A549 (cell line): ENCODE measurements around the gene PLCD1. TPM values are rescaled to one million over a fixed set of nuclear protein-coding genes. Genes with fewer than 3 reads are reported as not detected.
A peak's percentile ranks its signal among the peaks of the same experiment; 100 is the strongest.
"Not testable (repeated sequence)": the region's sequence is repeated elsewhere in the genome, so short reads cannot be mapped to it uniquely, and the experiment has no call there.

ENCODE experiments used
- ATAC-seq, 2 experiments: fragments of 200-7000 bp in 1 of 2; fragments of >200 bp in 1 of 2; cut with Nextera tagmentation in 1 of 2; cut with Tn5 transposase in 1 of 2; 3 replicates each; pipeline versions ENCODE4 v1.8.0 to v1.9.1; 2018 to 2020; ENCODE audit warnings: mild to moderate bottlenecking in 1 of 2, moderate library complexity in 1 of 2
- CTCF ChIA-PET: fragments of 300-600 bp; sonication (Branson Sonifier 250); formaldehyde crosslinking; extraction: SDS; loops from one replicate; lab custom pipeline; 2021; ENCODE audit warnings: antibody characterized with exemption, inconsistent platforms; lab: Yijun Ruan, JAX
- POLR2A ChIA-PET: fragments of 350-600 bp; formaldehyde crosslinking; extraction: SDS; loops from one replicate; lab custom pipeline; 2021; ENCODE audit warnings: antibody characterized with exemption, inconsistent platforms; lab: Yijun Ruan, JAX
- DNase-seq, 2 experiments: peaks; one replicate each; pipeline versions ENCODE4 v3.0.0 to v3.0.0-alpha.2; 2011 to 2016; ENCODE audit warnings: low read depth in 1 of 2, low spot score in 1 of 2
- FAIRE-seq: peaks from 2 replicates; lab custom pipeline; 2011; peaks lifted over from hg19 to GRCh38; lab: Jason Lieb, UNC
- H3K27ac ChIP-seq, 2 experiments: fragments of >200 bp; sonication (Bioruptor Twin); formaldehyde crosslinking; 3 replicates each; pipeline ENCODE4 v1.5.1; 2016 to 2017
- H3K4me1 ChIP-seq: fragments of >200 bp; sonication (Bioruptor Twin); formaldehyde crosslinking; 3 replicates; pipeline ENCODE4 v1.6.1; 2016
- H3K4me2 ChIP-seq: fragments of >200 bp; sonication (Bioruptor Twin); formaldehyde crosslinking; 3 replicates; pipeline ENCODE4 v1.6.1; 2016
- H3K4me3 ChIP-seq: fragments of >200 bp; sonication (Bioruptor Twin); formaldehyde crosslinking; 3 replicates; pipeline ENCODE4 v1.5.1; 2016
- H3K9me3 ChIP-seq: fragments of >200 bp; sonication (Bioruptor Twin); formaldehyde crosslinking; 3 replicates; pipeline ENCODE4 v1.6.1; 2016
- CBX8 ChIP-seq: fragments of 200-600 bp; sonication (generic); IDR thresholded peaks from 2 replicates; pipeline ENCODE4 v1.6.1; 2016
- CHD4 ChIP-seq: fragments of 200-600 bp; sonication (generic); IDR thresholded peaks from 2 replicates; pipeline ENCODE4 v1.6.1; 2016; ENCODE audit warnings: antibody characterized with exemption, mild to moderate bottlenecking, borderline replicate concordance
- E2F6 ChIP-seq: IDR thresholded peaks from 2 replicates; pipeline ENCODE4 v1.6.1; 2012; ENCODE audit warnings: low read depth, borderline replicate concordance
- EHMT2 ChIP-seq: fragments of 200-600 bp; sonication (generic); IDR thresholded peaks from 2 replicates; pipeline ENCODE4 v1.6.1; 2016; ENCODE audit warnings: antibody characterized with exemption, low read depth, mild to moderate bottlenecking, moderate library complexity
- GATA3 ChIP-seq: IDR thresholded peaks from 2 replicates; pipeline ENCODE4 v1.6.1; 2012; ENCODE audit warnings: borderline replicate concordance
- HOXB5 ChIP-seq: fragments of 250-450 bp; sonication (Bioruptor Pico); IDR thresholded peaks from 2 replicates; pipeline ENCODE4 v1.5.0; 2020; ENCODE audit warnings: mild to moderate bottlenecking, moderate library complexity
- KDM5A ChIP-seq: fragments of 200-600 bp; sonication (generic); IDR thresholded peaks from 2 replicates; pipeline ENCODE4 v1.6.1; 2016; ENCODE audit warnings: antibody characterized with exemption, mild to moderate bottlenecking
- MAX ChIP-seq: IDR thresholded peaks from 2 replicates; pipeline ENCODE4 v1.6.1; 2012
- MYC ChIP-seq: IDR thresholded peaks from 2 replicates; pipeline ENCODE4 v1.6.1; 2012; ENCODE audit warnings: mild to moderate bottlenecking, inconsistent platforms, low read length, improper control_type of control experiment, borderline replicate concordance
- TFCP2L1 ChIP-seq: fragments of 250-450 bp; sonication (Bioruptor Pico); IDR thresholded peaks from 2 replicates; pipeline ENCODE4 v1.5.0; 2021; ENCODE audit warnings: mild to moderate bottlenecking
- USF2 ChIP-seq: fragments of 450-650 bp; IDR thresholded peaks from 2 replicates; pipeline ENCODE4 v1.6.1; 2014; ENCODE audit warnings: antibody characterized with exemption
- ZNF302 ChIP-seq: fragments of 250-450 bp; sonication (Bioruptor Pico); IDR thresholded peaks from 2 replicates; pipeline ENCODE4 v1.9.0; 2021; ENCODE audit warnings: inconsistent platforms, mild to moderate bottlenecking, moderate library complexity
- WGBS: methylation state at CpG from one replicate; pipeline ENCODE4 v1.1.6; 2017; ENCODE audit errors: missing lambda C conversion rate; 5-methylcytosine and 5-hydroxymethylcytosine counted together
- polyA plus RNA-seq, 4 experiments: library from polyadenylated mRNA; depleted of rRNA in 3 of 4; stranded (reverse); fragments of >200 nt; fragmentation: RNase III in 1 of 4; extraction: RNeasy Plus Mini Kit Qiagen cat#74134 plus additional on column Dnase treatment in 1 of 4; gene quantifications; 2 replicates in 3 of 4; 3 replicates in 1 of 4; pipeline ENCODE4 v1.2.3, GENCODE V29; 2011 to 2017
- TF ChIP-seq, protein P1 (sequence below): fragments of 200-600 bp; sonication (generic); IDR thresholded peaks from 2 replicates; pipeline ENCODE4 v1.6.1; 2016; ENCODE audit warnings: antibody characterized with exemption, mild to moderate bottlenecking, moderate library complexity
- TF ChIP-seq, protein P2 (sequence below): fragments of 250-450 bp; sonication (Bioruptor Pico); IDR thresholded peaks from 2 replicates; pipeline ENCODE4 v1.5.0; 2021; ENCODE audit warnings: mild to moderate bottlenecking, moderate library complexity, borderline replicate concordance
- TF ChIP-seq, protein P3 (sequence below): fragments of 150-350 bp; IDR thresholded peaks from 2 replicates; pipeline ENCODE4 v1.6.1; 2014; ENCODE audit warnings: low read depth, mild to moderate bottlenecking, low read length

The PLCD1 gene
- polyA plus RNA-seq, 2 of the 4 experiments (the other 2 are of a cell fraction) = 3.9 to 4.8 TPM

DNA sequence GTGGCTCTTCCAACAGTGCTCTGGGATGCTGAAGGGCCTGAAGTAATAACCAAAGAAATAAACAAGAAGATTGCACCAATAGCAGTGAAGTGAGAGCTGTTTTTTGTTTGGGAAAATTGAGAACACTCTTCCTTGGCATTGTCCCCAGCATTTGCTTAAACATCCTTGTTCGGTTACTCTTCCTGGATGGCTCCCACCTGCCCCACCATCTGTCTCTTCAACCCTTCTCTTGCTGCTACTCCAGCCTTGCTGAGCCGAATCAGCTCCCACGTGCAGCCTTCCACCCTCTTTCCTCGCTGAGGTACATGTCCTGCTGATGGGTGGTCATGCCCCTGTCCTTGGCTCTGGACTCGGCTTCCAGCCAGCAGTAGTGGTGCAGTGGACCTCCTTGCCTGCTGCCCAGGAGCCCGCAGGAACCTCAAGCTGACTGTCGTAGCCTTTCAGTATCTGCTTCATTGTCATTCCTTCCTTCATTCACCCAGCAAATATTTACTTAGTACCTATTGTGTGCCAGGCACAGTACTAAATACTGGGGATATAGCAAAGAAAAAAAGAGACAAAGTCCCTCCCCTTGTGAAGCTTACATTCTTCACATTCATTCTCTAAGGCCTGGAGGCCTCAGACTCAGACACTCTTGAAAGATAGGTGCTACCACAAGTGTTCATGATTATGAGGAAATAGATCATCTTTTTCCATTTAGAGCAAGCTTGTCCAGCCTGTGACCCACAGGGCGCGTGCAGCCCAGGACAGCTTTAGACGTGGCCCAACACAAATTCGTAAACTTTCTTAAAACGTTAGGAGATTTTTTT lies 56.0 kb downstream of the PLCD1 start:
- no peak overlapping the region for H3K27ac ChIP-seq
- peak in 1 of 2 experiments; percentile 39; a peak in 3 of 6 replicates for ATAC-seq
- no peak overlapping the region for H3K4me2 ChIP-seq
- 81% methylated on average over 12 of the region's 12 CpGs for WGBS
- POLR2A ChIA-PET = no interaction called here
- H3K9me3 ChIP-seq = no peaks in the 10 kb centered on the region
- DNase-seq = peak in 1 of 2 experiments; percentile 37
- no peak for FAIRE-seq
- CTCF ChIA-PET = interaction anchor here (0.6 to 4.6 kb wide), 19 partner anchors 8 to 678 kb away, joined by 3 to 34 read pairs (median 4); partner anchors contain the start of gene XYLB
- no peak overlapping the region for H3K4me3 ChIP-seq
- H3K4me1 ChIP-seq = no peaks in the 10 kb centered on the region
- TF ChIP-seq GATA3 = no peak
- no peak for TF ChIP-seq CBX8
- TF ChIP-seq TFCP2L1 = no peak
- no peak for TF ChIP-seq USF2
- TF ChIP-seq MAX = no peak
- TF ChIP-seq HOXB5 = no peak
- no peak for TF ChIP-seq E2F6
- TF ChIP-seq EHMT2 = no peak
- TF ChIP-seq, protein P1, sequence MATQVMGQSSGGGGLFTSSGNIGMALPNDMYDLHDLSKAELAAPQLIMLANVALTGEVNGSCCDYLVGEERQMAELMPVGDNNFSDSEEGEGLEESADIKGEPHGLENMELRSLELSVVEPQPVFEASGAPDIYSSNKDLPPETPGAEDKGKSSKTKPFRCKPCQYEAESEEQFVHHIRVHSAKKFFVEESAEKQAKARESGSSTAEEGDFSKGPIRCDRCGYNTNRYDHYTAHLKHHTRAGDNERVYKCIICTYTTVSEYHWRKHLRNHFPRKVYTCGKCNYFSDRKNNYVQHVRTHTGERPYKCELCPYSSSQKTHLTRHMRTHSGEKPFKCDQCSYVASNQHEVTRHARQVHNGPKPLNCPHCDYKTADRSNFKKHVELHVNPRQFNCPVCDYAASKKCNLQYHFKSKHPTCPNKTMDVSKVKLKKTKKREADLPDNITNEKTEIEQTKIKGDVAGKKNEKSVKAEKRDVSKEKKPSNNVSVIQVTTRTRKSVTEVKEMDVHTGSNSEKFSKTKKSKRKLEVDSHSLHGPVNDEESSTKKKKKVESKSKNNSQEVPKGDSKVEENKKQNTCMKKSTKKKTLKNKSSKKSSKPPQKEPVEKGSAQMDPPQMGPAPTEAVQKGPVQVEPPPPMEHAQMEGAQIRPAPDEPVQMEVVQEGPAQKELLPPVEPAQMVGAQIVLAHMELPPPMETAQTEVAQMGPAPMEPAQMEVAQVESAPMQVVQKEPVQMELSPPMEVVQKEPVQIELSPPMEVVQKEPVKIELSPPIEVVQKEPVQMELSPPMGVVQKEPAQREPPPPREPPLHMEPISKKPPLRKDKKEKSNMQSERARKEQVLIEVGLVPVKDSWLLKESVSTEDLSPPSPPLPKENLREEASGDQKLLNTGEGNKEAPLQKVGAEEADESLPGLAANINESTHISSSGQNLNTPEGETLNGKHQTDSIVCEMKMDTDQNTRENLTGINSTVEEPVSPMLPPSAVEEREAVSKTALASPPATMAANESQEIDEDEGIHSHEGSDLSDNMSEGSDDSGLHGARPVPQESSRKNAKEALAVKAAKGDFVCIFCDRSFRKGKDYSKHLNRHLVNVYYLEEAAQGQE = no peak

DNA sequence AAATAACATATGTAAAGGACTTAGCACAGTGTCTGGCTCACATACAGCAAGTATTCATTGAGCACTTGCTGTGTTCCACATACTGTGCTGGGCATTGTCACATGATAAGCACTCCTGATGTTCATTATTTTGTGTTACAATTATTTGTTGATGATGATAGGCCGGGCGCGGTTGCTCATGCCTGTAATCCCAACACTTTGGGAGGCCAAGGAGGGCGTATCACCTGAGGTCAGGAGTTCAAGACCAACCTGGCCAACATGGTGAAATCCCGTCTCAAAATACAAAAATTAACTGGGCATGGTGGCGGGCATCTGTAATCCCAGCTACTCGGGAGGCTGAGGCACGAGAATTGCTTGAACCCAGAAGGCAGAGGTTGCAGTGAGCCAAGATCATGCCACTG lies 57.4 kb downstream of the PLCD1 start:
- H3K4me1 ChIP-seq, ATAC-seq, H3K27ac ChIP-seq, H3K4me2 ChIP-seq, H3K4me3 ChIP-seq, H3K9me3 ChIP-seq, POLR2A ChIA-PET, FAIRE-seq, DNase-seq: not testable (repeated sequence)
- CTCF ChIA-PET = interaction anchor here (1.1 to 2.5 kb wide), 2 partner anchors 18 to 32 kb away, joined by 3 to 8 read pairs; no protein-coding TSS in a partner anchor
- WGBS = 89% methylated on average over 8 of the region's 8 CpGs

- ChIA-PET CTCF (interaction anchor here (1.1 kb wide), 1 partner anchor 32 kb away, joined by 3 read pairs; no protein-coding TSS in a partner anchor), POLR2A (no interaction called here)
- TF ChIP-seq GATA3 (no peak), CHD4 (no peak), KDM5A (no peak), ZNF302 (CRISPR knock-in tag) (no peak), MYC (no peak)
- TF ChIP-seq, protein P1 = no peak
- TF ChIP-seq, protein P2, sequence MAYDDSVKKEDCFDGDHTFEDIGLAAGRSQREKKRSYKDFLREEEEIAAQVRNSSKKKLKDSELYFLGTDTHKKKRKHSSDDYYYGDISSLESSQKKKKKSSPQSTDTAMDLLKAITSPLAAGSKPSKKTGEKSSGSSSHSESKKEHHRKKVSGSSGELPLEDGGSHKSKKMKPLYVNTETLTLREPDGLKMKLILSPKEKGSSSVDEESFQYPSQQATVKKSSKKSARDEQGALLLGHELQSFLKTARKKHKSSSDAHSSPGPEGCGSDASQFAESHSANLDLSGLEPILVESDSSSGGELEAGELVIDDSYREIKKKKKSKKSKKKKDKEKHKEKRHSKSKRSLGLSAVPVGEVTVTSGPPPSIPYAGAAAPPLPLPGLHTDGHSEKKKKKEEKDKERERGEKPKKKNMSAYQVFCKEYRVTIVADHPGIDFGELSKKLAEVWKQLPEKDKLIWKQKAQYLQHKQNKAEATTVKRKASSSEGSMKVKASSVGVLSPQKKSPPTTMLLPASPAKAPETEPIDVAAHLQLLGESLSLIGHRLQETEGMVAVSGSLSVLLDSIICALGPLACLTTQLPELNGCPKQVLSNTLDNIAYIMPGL = no peak
- TF ChIP-seq, protein P3, sequence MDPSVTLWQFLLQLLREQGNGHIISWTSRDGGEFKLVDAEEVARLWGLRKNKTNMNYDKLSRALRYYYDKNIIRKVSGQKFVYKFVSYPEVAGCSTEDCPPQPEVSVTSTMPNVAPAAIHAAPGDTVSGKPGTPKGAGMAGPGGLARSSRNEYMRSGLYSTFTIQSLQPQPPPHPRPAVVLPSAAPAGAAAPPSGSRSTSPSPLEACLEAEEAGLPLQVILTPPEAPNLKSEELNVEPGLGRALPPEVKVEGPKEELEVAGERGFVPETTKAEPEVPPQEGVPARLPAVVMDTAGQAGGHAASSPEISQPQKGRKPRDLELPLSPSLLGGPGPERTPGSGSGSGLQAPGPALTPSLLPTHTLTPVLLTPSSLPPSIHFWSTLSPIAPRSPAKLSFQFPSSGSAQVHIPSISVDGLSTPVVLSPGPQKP = no peak
- DNase-seq (no peak), FAIRE-seq (no peak), ATAC-seq (no peak)
- H3K4me2 ChIP-seq = no peak overlapping the region
- H3K4me3 ChIP-seq = no peak overlapping the region
- peaks cover 2% of the 10 kb centered on the region; the same call in 1 of the 3 replicates for H3K4me1 ChIP-seq
- no peak overlapping the region for H3K27ac ChIP-seq
- H3K9me3 ChIP-seq = no peaks in the 10 kb centered on the region
Measured at GRCh38 chr3:37971467-37971866, 58.0 kb downstream of the PLCD1 start.
